Stimulated activated CD4-positive, alpha-beta T cell treated with anti-CD3 and anti-CD28 coated beads, TNF-alpha, amount 100 ng/mL, for 48 hours (primary cell): ENCODE measurements around the gene TMEM225B.
"Not testable (repeated sequence)": the region's sequence is repeated elsewhere in the genome, so short reads cannot be mapped to it uniquely, and the experiment has no call there.

ENCODE experiments used
- DNase-seq, 3 donors: peaks; one replicate each; pipeline ENCODE4 v3.0.0-alpha.2; 2020; ENCODE audit warnings: low read depth in 3 of 3

TMEM225B gene, protein sequence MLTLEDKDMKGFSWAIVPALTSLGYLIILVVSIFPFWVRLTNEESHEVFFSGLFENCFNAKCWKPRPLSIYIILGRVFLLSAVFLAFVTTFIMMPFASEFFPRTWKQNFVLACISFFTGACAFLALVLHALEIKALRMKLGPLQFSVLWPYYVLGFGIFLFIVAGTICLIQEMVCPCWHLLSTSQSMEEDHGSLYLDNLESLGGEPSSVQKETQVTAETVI

DNA sequence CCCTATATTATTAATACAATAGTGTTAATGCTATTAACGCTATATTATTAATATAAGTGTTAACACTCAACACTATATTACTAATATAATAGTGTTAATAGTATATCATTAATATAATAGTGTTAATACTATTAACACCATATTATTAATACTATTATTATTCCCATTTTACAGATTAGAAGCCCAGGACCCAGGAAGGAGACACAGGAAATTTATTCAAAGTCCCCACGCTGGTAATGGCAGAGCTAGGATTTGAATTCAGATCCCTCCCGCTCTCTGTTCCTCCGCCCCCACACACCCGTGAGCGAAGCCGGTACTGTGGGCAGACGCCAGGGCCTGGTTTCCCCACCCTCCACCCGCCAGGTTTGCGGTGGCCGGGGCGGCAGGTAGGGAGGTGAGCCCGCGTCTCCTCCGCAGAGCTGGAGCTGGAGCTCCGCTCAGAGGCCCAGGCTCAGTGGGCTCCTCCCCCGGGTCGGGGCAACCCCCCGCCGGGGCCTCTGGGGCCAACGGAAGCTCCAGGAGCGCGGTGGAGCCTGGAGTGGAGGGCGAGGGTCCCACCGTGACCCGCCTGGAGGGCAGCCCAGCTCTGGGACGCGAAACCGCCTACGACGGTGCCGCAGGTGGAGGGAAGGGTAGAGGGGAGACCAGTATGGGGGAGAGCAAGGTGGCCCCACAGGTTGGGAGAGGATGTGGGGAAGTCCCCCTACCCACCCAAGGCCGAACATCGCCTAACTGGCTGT lies at the start of gene TMEM225B:
TMEM225B (plus strand) TSS at position 506 of the 740 bp plus-strand sequence. CDS start 6,122 bp downstream, outside the sequence.
- DNase-seq = no peak

DNA sequence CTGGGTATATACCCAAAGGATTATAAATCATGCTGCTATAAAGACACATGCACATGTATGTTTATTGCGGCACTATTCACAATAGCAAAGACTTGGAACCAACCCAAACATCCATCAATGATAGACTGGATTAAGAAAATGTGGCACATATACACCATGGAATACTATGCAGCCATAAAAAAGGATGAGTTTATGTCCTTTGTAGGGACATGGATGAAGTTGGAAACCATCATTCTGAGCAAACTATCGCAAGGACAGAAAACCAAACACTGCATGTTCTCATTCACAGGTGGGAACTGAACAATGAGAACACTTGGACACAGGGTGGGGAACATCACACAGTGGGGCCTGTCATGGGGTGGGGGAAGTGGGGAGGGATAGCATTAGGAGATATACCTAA lies 48.5 kb upstream of the TMEM225B start:
- DNase-seq = not testable (repeated sequence)

DNA sequence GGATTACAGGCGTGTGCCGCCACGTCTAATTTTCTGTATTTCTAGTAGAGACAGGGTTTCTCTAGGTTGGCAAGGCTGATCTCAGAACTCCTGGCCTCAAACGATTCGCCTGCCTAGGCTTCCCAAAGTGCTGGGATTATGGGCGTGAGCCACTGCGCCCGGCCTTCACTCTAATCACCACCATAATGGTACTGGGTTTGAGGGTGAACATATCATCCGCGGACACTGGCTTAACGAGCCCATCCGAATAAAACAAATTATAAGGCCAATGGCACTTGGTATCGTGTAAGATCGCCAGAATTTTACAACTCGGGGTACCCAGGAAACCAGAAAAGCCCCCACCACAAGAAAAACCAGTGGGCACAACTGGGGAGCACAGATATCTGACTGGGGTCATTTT lies 46.7 kb upstream of the TMEM225B start:
- DNase-seq = no peak

DNA sequence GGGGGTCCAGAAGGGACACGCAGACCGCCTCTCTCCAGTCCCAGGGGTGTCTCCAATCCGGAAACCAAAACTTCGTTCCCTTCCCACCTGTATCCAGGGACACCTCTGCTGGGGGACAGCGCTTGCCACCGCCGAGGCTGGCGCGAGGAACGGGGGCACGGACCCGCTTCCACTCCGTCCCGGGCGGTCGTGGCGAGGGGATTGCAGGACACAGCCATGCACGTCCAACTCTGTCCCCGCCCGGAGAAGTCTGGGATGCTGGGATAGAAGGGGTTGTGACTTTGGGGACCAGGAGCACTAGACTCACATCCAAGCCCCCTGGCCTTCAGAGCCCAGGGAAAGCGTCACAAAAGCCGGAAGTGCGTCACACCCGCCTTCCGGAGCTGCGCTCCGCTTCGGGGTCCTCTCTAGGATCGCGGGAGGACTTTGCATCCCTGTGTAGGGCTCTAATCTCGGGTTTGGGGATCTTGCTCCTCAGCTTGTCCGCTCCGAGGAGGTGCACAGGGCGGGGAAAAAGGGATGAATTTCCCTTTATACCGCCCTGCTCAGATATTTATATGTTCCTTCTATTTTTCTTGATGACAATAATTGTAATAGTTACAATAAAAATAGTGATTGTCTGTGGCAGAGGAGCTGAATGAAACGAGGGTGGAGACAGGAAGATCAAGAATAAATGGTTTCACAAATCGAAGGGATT lies 46.2 kb upstream of the TMEM225B start, which contains the start of gene FAM200A:
FAM200A (minus strand) TSS at position 348 of the 697 bp plus-strand sequence. CDS start 3,707 bp downstream, outside the sequence.
- peak; percentile 69 to 78 (median 71) for DNase-seq

DNA sequence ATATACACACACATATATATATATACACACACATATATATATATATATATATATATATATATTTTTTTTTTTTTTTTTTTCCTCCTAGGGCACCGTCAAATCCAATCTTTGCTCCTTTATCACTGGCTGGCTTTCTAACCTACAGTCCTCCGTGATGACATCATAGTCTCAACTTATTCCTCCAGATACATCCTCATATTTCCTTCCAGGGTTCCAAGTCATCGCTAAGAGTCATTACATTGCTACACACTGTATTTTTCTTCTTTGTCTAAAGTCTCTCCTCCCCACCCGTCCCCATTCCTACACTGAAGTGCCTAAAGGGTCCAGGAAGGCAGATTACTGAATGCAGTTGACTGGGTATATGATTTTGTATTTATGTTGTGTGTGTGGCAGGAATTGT lies 45.0 kb upstream of the TMEM225B start:
- DNase-seq = no peak

DNA sequence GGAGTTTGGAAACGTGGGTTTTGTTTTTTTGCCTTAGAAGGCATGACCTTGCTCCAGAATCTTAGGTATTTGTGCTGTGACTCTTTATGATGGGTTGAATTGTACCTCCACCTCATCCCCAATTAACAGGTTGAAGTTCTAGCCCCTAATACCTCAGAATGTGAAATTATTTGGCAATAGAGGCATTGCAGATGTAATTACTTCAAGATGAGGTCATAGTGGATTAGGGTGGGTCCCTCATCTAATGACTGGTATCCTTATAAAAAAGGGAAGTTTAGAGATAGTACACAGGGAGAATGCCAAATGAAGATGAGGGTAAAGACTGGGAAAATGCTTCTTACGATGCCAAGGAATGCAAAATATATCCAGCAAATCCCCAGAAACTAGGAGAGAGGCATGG lies 43.1 kb upstream of the TMEM225B start:
- no peak for DNase-seq

DNA sequence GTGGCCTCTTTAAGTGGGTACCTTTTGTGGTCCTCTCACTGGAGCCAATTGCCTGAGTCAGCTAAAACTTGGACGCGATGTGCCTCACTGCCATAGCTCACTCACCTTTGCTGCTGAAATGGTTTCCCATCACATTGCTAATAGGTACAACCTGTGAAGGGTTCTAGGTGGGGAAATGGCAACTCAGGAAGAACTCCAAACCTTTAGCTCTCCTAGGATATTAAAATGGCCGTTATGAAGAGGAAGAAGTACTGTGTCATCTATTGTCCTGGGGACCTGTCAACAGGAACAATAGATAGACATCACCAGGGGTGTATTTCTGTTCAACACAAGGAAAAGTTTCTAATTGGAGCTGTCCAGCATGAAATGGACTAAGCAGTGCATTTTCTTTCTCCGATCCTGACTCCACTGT lies 40.9 kb upstream of the TMEM225B start:
- DNase-seq = no peak

DNA sequence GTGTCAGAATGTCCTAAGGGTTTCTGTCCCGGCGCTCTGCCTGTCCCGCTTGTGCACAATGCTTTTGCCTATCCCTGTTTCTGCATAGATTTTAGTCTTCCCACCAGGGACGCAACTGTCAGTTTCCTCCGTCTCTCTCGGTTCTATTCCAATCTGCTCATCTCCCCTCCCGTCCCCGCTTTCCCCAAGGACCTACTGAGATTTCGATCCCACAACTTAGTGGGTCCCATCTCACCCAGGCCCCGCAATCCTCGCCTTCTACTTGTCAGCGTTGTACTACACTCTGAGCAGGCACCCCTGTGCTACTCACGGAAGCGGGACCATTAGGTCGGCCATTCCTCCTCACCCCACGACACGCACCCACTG lies 40.1 kb upstream of the TMEM225B start:
- DNase-seq = no peak

DNA sequence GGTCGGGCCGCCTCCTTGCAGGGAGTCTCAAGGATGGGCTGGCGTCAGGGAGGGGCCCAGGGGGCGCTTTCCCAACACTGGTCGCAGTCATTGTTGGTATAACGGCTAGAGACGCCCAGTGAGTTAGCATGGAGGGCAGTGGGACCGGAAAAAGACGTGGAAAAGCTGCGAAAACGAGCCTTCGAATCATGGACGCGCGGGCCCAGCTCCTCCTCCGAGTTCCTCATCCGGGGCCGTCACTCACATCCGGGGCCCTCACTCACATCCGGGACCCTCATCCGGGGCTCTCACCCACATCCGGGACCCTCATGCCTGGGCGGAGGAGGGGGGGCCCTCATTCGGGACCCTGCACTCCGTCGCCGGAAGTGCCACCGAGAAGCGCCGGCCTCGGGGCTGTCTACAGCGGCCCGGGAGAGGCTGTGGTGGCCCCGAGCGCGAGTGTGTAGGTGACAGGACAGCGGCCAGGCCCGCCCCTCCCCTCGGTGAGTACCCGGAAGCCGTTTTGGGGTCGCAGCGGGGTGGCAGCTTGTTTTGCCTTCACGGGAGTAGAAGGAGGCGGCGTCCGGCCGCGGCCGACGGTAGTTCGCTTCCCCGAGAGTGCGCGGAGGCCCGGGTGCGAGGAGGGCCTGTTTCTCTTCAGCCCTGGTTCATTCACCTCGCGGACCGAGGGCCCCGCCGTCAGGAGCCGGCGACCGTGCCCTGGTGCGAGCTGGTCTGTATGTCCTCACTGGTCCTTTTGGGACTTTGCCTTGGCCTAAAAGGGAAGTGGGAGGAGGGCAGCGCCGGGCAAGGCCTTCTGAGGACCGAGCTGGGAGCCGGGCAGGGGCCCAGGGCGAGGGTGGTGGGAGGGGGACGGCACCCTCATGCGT lies 39.5 kb upstream of the TMEM225B start, which contains the start of gene ZNF655:
ZNF655 (plus strand) TSS at position 337 of the 869 bp plus-strand sequence. CDS start 1,918 bp downstream, outside the sequence.
- DNase-seq = peak; percentile 71 to 80 (median 76)

DNA sequence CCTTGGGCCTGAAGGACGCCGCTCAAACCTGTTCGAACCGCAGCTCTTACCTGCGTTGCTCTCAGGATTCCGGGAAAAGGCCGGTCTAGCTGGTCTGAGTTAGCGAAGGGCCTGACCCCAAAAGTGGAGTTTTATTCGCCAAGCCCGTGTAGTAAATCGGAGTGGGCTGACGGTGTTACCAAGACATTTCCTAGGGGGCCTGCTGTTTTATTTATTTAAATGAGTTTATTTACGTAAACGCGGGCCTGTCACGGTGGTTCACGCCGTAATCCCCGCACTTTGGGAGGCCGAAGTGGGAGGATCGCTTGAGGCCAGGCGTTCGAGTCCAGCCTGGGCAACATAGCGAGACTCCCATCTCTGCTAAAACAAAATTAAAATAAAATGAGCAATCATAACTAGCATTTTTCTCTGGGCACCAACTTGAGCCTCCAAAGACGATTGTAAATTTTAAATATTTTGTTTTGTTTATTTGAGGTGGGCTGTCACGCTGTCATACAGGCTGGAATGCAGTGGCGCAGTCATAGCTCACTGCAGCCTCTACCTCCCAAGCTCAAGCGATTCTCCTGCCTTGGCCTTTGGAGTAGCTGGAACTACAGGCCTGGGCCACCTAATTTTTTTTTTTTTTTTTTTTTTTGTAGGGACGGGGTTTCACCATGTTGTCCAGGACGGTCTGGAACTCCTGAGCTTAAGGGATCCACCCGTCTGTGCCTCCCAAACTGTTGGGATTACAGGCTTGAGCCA lies 38.7 kb upstream of the TMEM225B start:
- DNase-seq = peak in 1 of 3 donors; percentile 16

DNA sequence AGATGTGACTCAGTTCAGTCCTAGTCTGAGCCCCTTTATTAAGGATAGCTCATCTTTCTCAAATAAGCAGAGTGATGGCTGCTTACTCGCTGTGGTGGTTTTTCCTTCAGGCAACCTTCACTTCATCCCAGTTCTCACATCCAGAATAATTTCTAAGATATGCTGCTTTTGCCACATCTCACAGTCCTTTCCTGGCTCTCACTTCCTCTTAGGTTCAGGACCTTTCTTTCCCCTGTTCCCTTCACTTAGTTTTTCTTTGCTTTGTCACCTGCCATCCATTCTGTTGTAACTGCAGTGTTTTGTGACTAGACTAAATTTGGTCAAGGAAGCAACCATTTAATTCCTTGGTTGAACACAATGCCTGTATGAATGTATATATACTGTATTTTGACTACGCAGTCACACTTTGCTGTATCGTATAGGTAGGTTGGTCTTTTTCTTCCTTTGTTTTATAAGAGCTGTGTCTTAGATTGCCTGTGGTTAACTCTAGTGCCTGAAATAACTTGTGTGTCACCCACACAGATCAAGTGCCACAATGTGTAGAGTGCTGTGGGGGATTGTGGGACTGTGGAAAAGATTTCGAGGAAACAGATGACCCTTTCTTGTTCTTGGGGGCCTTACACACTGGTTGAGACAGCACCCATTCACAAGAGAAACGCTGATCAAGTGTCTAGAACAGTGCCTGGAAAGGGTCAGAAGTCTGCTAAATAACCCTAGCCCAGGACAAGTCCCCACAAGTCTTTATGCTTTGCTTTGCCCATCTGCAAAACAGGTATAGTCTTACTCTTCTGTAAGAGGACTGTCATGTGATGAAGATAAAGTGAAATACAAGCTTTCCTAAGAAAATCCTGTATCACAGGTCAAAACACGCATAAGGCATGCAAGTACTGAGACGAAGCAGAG lies 37.0 kb upstream of the TMEM225B start:
- no peak for DNase-seq

DNA sequence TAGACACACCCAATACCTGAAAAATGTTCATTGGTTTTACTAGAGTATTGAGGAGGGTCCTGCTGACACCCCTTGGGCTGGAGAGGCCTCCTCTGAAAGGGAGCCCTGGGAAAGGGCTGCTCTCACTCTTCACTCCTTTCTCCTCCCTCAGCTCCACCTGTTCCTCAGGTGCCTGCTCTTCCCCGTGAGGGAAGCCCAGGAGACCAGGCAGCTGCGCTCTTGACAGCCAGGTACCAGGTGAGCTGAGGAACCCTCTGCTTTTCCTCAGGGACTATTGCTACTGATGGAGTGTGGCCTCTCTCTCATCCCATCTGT lies 36.4 kb upstream of the TMEM225B start:
- no peak for DNase-seq

DNA sequence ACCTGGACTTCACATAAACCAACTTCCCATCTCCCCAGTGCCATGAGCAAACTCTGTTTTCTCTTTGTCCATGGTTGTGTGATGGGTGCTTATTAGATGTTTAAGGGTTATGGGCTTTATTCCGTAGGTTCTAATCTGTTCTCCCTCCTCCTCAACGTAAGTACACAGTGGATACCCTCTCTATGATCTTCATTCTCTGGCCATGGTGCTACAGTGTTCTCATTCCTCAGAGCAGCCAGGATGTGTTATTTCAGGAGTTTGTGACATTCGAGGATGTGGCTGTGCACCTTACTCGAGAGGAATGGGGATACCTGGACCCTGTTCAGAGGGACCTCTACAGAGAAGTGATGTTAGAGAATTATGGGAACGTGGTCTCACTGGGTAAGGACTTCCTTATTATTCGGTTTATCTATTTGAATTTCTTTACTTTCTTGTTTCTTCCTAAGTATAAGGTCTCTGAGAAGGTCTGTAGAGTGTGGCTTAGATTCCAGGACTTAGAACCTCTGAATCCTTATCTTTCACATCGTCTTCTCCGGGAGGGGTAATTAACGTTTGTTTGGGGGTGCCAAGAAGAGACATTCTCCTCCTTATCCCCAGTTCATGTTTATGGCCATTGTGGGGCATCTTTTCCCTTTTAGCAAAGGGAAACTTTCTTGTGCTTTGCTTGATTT lies 35.8 kb upstream of the TMEM225B start:
- DNase-seq = no peak

DNA sequence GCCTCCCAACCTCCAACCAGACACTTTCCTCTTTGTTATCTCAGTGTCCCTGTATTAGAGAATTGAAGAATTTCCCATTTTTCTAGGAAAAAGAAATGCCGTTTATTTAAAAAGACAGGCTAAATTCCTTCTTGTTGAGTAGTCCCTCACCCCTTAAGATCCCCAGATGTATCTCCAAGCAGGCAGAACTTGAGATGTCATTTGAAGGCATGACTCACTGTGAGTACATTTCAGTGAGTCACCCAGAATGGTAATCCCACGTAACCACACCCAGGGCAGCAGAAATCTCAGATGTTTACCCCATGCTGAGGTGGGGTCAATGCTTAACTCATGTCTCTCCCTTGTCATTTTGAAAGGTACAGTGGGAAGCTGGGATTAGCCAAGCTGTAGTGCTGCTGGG lies 35.2 kb upstream of the TMEM225B start:
- peak; percentile 22 to 38 (median 34) for DNase-seq

DNA sequence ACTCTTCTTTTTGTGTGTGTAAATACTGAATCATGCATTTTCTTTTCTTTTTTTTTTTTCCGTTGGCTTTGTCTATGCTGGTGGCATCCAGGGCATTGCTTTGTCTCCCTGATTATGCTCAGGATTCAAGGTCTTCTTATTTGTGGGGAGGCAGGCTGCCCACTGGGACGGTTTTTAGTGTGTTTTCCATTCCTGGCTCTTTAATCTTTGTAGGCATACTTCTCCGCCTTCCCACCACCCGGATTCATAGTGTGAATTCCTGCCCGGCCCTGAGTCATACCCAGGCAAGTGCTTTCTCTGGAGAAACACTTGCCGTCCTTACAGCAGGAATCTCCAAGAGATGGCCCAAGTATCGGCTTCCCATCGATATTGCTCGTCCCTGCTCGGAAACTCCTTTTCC lies 34.4 kb upstream of the TMEM225B start:
- no peak for DNase-seq

DNA sequence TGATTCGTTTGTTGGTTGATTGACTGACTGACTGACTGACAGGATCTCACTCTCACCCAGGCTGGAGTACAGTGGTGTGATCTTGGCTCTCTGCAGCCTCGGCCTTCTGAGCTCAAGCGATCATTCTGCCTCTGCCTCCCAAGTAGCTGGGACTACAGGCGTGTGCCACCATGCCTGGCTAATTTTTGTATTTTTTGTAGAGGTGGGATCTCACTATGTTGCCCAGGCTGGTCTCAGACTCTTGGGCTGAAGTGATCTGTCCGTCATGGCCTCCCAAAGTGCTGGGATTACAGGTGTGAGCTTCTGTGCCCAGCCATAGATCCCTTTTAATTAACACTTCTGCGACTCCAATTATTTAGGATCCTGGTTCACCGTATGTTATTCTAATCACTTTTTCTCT lies 29.3 kb upstream of the TMEM225B start:
- DNase-seq = not testable (repeated sequence)

DNA sequence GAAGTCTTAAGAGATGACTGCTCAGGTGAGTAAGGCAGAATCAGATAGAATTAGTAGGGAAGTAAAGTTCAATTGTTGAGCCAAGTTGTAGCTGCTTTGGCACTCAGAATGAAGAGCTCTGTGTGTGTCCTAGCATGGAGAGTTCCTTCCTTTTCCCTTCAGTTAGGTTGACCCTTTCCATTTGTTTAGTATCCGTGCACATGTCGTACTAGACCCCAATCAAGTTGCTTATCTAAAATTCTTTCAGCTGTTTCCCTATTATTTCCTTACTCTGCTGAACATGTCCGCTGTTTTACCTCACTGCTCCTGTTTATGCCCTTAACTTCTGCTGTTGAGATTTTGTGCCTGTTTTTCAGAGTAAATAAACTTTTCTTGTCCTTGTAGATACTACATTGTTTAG lies 26.3 kb upstream of the TMEM225B start:
- no peak for DNase-seq

DNA sequence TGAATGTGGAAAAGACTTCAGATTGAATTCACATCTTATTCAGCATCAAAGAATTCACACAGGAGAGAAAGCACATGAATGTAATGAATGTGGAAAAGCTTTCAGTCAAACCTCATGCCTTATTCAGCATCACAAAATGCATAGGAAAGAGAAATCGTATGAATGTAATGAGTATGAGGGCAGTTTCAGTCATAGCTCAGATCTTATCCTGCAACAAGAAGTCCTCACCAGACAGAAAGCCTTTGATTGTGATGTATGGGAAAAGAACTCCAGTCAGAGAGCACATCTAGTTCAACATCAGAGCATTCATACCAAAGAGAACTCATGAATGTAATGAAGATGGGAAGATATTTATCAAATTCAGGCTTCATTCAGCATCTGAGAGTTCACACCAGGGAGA lies 24.8 kb upstream of the TMEM225B start:
- DNase-seq = no peak

DNA sequence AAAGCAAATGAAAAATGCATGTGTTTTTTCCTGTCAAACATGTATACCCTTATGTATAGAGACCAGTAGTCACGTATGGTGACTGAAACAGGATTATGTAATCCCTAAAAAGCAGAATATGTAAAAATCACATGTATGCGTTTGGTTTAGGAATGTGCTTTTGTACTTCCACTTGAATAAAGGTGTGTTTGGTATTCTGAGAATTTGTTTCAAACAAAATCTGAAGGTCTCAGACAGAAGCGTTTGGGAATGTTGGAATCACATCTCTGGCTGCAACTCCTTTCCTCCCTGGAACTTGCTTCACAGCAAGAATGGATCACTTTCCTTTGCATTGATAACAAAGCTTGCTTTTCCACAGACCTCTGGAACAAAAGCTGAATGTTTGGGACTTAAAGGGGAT lies 21.8 kb upstream of the TMEM225B start:
- DNase-seq = no peak
